SK-N-MC (cell line): ENCODE data around the gene KIAA1671.

Experiments
- DNase-seq: peaks from one replicate; pipeline ENCODE4 v3.0.0-alpha.2; 2011; ENCODE audit warnings: low read depth, low spot score
- H3K27ac ChIP-seq: fragments of 200-600 bp; sonication (generic); 2 replicates; pipeline ENCODE4 v1.5.1; 2016; ENCODE audit warnings: mixed run types
- H3K36me3 ChIP-seq: fragments of 200-600 bp; sonication (generic); 2 replicates; pipeline ENCODE4 v1.6.1; 2017; ENCODE audit warnings: antibody characterized with exemption, low read length, mixed read lengths; ENCODE audit not compliant: insufficient read depth
- H3K4me3 ChIP-seq: fragments of 200-600 bp; sonication (generic); 2 replicates; pipeline ENCODE4 v1.5.1; 2016
- H3K9ac ChIP-seq: fragments of 200-600 bp; sonication (generic); 2 replicates; pipeline ENCODE4 v1.8.0; 2017; ENCODE audit warnings: mixed run types, mixed read lengths; ENCODE audit not compliant: insufficient read length
- H3K9me3 ChIP-seq: fragments of 200-600 bp; sonication (generic); 2 replicates; pipeline ENCODE4 v1.6.1; 2017; ENCODE audit warnings: low read depth, mild to moderate bottlenecking, antibody characterized with exemption, low read length, moderate library complexity, mixed read lengths
- EZH2 ChIP-seq: fragments of 200-600 bp; sonication (generic); IDR thresholded peaks from one replicate; pipeline ENCODE4 v1.6.1; 2017; ENCODE audit warnings: antibody characterized with exemption
- FOXP2 ChIP-seq: optimal IDR thresholded peaks from 2 replicates; pipeline ENCODE3; 2011; ENCODE audit warnings: mild to moderate bottlenecking, moderate library complexity; ENCODE audit not compliant: insufficient read depth; ENCODE audit errors: extremely low read length, control extremely low read depth
- POLR2AphosphoS5 ChIP-seq: IDR thresholded peaks from 2 replicates; pipeline ENCODE4 v1.6.1; 2012; ENCODE audit warnings: mild to moderate bottlenecking, low read depth, low read length, borderline replicate concordance

KIAA1671 gene

GRCh38 chr22:25084405-25085107 lies 132.0 kb downstream of the KIAA1671 start:
- no peaks in the 10 kb centered on the region for H3K9me3 ChIP-seq
- no peak overlapping the region for H3K27ac ChIP-seq
- H3K4me3 ChIP-seq = no peak overlapping the region
- no peaks in the 10 kb centered on the region for H3K36me3 ChIP-seq
- H3K9ac ChIP-seq = no peak overlapping the region
- TF ChIP-seq FOXP2 = no peak
- DNase-seq = no peak

- H3K9me3 ChIP-seq = no peaks in the 10 kb centered on the region
- H3K4me3 ChIP-seq = no peak overlapping the region
- no peak overlapping the region for H3K27ac ChIP-seq
- H3K9ac ChIP-seq = no peak overlapping the region
- TF ChIP-seq FOXP2 (no peak), POLR2AphosphoS5 (no peak), EZH2 (no peak)
- DNase-seq = no peak
- H3K36me3 ChIP-seq = no peaks in the 10 kb centered on the region
Measured at GRCh38 chr22:25085156-25085555, 132.6 kb downstream of the KIAA1671 start.

GRCh38 chr22:25085930-25086901 lies 133.7 kb downstream of the KIAA1671 start:
- no peak for TF ChIP-seq POLR2AphosphoS5
- no peak for TF ChIP-seq FOXP2
- no peak for TF ChIP-seq EZH2
- H3K36me3 ChIP-seq = no peaks in the 10 kb centered on the region
- no peak for DNase-seq
- H3K9me3 ChIP-seq = no peaks in the 10 kb centered on the region
- H3K4me3 ChIP-seq = no peak overlapping the region
- no peak overlapping the region for H3K27ac ChIP-seq
- no peak overlapping the region for H3K9ac ChIP-seq

GRCh38 chr22:25086902-25087282 lies 134.4 kb downstream of the KIAA1671 start:
- H3K9me3 ChIP-seq = no peaks in the 10 kb centered on the region
- no peaks in the 10 kb centered on the region for H3K36me3 ChIP-seq
- no peak overlapping the region for H3K9ac ChIP-seq
- TF ChIP-seq POLR2AphosphoS5 (no peak), EZH2 (no peak), FOXP2 (no peak)
- DNase-seq = no peak
- H3K27ac ChIP-seq = no peak overlapping the region
- H3K4me3 ChIP-seq = no peak overlapping the region

GRCh38 chr22:25090225-25090890 lies 137.8 kb downstream of the KIAA1671 start:
- TF ChIP-seq FOXP2 (no peak), POLR2AphosphoS5 (no peak), EZH2 (no peak)

GRCh38 chr22:25091458-25091857 lies 138.9 kb downstream of the KIAA1671 start:
- no peaks in the 10 kb centered on the region for H3K36me3 ChIP-seq
- H3K4me3 ChIP-seq = no peak overlapping the region
- H3K27ac ChIP-seq = no peak overlapping the region
- H3K9me3 ChIP-seq = no peaks in the 10 kb centered on the region
- TF ChIP-seq FOXP2 = no peak
- H3K9ac ChIP-seq = no peak overlapping the region
- no peak for DNase-seq

More at GRCh38 chr22:25090225-25090890, 137.8 kb downstream of the KIAA1671 start:
- no peak overlapping the region for H3K4me3 ChIP-seq
- no peaks in the 10 kb centered on the region for H3K36me3 ChIP-seq
- H3K27ac ChIP-seq = no peak overlapping the region
- no peak for DNase-seq
- no peak overlapping the region for H3K9ac ChIP-seq
- no peaks in the 10 kb centered on the region for H3K9me3 ChIP-seq

GRCh38 chr22:25092119-25092518 lies 139.6 kb downstream of the KIAA1671 start:
- TF ChIP-seq POLR2AphosphoS5 = no peak
- TF ChIP-seq FOXP2 = no peak
- TF ChIP-seq EZH2 = no peak

GRCh38 chr22:25094579-25094978 lies 142.1 kb downstream of the KIAA1671 start:
- Histone ChIP-seq H3K4me3 (no peak overlapping the region), H3K27ac (no peak overlapping the region), H3K36me3 (no peaks in the 10 kb centered on the region), H3K9me3 (no peaks in the 10 kb centered on the region), H3K9ac (no peak overlapping the region)
- TF ChIP-seq POLR2AphosphoS5 (no peak), FOXP2 (no peak), EZH2 (no peak)
- no peak for DNase-seq

More at GRCh38 chr22:25092119-25092518, 139.6 kb downstream of the KIAA1671 start:
- DNase-seq = no peak
- no peaks in the 10 kb centered on the region for H3K36me3 ChIP-seq
- no peaks in the 10 kb centered on the region for H3K9me3 ChIP-seq
- H3K9ac ChIP-seq = no peak overlapping the region
- no peak overlapping the region for H3K4me3 ChIP-seq
- no peak overlapping the region for H3K27ac ChIP-seq
